Muscle of arm (tissue), 12 donors: ENCODE results near the gene DLG2. TPM values are rescaled to one million over a fixed set of nuclear protein-coding genes. Genes with fewer than 3 reads are reported as not detected.

Experiments
- DNase-seq: peaks from one replicate; pipeline ENCODE4 v3.0.0-alpha.2; 2013
- polyA plus RNA-seq, 12 donors: library from polyadenylated mRNA; unstranded; fragments of 120-200 nt; gene quantifications; one replicate each; pipeline ENCODE4 v1.2.1, GENCODE V29; 2013; ENCODE audit not compliant: insufficient read length in 12 of 12

DLG2 gene
- polyA plus RNA-seq, 12 donors = 8.3 to 18.2 (median 14.0) TPM; not detected in 1

- no peak for DNase-seq
Observed at GRCh38 chr11:83852775-83853442, 1774.2 kb downstream of the DLG2 start.

GRCh38 chr11:83852012-83852411, 1775.1 kb downstream of the DLG2 start:
- no peak for DNase-seq

- no peak for DNase-seq
Observed at GRCh38 chr11:83847467-83848034, 1779.6 kb downstream of the DLG2 start.

- DNase-seq = no peak
Observed at GRCh38 chr11:83845797-83846196, 1781.3 kb downstream of the DLG2 start.

- no peak for DNase-seq
Observed at GRCh38 chr11:83840326-83840725, 1786.8 kb downstream of the DLG2 start.

- DNase-seq = peak; percentile 37
Observed at GRCh38 chr11:83836883-83837654, 1790.1 kb downstream of the DLG2 start.

- DNase-seq = no peak
Observed at GRCh38 chr11:83836065-83836464, 1791.1 kb downstream of the DLG2 start.

- no peak for DNase-seq
Observed at GRCh38 chr11:83835423-83835822, 1791.7 kb downstream of the DLG2 start.

GRCh38 chr11:83831929-83832328, 1795.2 kb downstream of the DLG2 start:
- DNase-seq = no peak

- DNase-seq = peak; percentile 19
Observed at GRCh38 chr11:83827940-83828554, 1799.1 kb downstream of the DLG2 start.

GRCh38 chr11:83827520-83827919, 1799.6 kb downstream of the DLG2 start:
- DNase-seq = no peak

- no peak for DNase-seq
Observed at GRCh38 chr11:83826078-83826477, 1801.1 kb downstream of the DLG2 start.

GRCh38 chr11:83823461-83824025, 1803.6 kb downstream of the DLG2 start:
- DNase-seq = no peak

GRCh38 chr11:83819931-83820549, 1807.1 kb downstream of the DLG2 start:
- DNase-seq = peak; percentile 72

- no peak for DNase-seq
Observed at GRCh38 chr11:83818349-83818748, 1808.8 kb downstream of the DLG2 start.

- peak; percentile 22 for DNase-seq
Observed at GRCh38 chr11:83816572-83817187, 1810.5 kb downstream of the DLG2 start.

- no peak for DNase-seq
Observed at GRCh38 chr11:83815736-83816135, 1811.4 kb downstream of the DLG2 start.

GRCh38 chr11:83813296-83813695, 1813.8 kb downstream of the DLG2 start:
- DNase-seq = no peak

GRCh38 chr11:83809274-83809673, 1817.9 kb downstream of the DLG2 start:
- DNase-seq = no peak

- no peak for DNase-seq
Observed at GRCh38 chr11:83801799-83802198, 1825.3 kb downstream of the DLG2 start.

GRCh38 chr11:83793310-83793709, 1833.8 kb downstream of the DLG2 start:
- DNase-seq = no peak
